NCI-H1092 treated with DMSO at 0.1 percent for 48 hours (cell line): ENCODE measurements around the gene PALLD.

Experiments
- DNase-seq: peaks from one replicate; lab custom pipeline; 2025; lab: John Stamatoyannopoulos, UW

The PALLD gene

DNA sequence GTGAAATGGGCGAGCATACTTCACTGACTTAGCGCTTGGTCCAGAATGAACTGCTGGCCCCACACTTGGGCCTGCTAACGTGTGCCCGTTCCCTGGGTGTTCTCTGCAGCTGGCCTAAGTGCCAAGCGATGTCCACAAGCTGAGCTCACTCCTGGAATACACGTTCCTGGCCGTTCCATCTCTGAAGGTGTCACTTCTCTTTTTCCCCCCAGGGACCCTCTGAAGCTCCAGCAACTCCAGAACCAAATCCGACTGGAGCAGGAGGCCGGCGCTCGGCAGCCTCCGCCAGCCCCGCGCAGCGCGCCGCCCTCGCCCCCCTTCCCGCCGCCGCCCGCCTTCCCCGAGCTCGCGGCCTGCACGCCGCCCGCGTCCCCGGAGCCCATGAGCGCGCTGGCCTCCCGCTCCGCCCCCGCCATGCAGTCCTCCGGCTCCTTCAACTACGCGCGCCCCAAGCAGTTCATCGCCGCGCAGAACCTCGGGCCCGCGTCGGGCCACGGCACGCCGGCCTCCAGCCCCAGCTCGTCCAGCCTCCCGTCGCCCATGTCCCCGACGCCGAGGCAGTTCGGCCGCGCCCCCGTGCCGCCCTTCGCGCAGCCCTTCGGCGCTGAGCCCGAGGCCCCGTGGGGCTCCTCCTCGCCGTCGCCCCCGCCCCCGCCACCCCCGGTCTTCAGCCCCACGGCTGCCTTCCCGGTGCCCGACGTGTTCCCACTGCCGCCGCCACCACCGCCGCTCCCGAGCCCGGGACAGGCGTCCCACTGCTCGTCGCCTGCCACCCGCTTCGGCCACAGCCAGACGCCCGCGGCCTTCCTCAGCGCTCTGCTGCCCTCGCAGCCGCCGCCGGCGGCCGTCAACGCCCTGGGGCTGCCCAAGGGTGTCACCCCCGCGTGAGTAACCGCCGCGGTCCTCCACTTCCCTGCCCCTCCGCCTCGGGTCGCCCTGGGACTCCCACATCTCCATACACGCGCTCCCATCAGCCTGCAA is 380.9 kb downstream of the PALLD start:
- DNase-seq = peak; percentile 68

DNA sequence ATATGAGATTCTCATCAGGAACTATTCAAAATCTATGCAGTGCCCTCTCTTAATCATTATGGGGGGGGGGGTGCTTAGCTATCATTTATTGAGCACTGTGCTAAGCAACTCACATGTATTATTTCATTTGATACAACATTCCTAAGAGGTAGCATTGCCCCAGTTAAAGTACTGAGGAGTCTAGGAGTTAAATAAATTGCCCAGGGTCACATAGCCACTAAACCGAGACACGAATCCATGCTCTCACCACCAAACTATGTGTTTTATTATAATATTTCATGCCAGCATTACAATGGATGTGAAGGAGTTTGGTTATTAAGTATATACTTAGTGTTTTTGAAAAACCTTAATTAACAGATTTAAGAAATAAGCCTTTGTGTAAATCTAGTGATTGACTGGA is 381.8 kb downstream of the PALLD start:
- DNase-seq = no peak

DNA sequence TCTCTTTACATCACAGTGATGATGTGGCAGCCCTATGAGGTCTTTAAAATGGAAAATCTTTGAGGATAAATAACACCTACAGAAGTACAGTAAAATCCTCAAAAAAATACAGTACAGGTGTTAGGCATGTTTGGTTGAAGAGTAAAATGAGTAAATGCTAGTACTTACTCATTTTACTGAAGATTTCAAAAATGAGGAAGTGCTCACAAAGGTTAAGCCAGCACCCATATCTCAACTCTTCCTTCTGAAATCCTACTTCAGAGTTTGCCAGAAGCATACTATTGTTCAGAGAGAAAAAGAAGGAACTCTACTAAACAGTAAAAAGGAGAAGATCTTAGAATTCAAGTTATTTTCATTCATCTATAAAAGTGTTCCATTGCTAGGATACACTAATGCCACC is 382.3 kb downstream of the PALLD start:
- DNase-seq = no peak

DNA sequence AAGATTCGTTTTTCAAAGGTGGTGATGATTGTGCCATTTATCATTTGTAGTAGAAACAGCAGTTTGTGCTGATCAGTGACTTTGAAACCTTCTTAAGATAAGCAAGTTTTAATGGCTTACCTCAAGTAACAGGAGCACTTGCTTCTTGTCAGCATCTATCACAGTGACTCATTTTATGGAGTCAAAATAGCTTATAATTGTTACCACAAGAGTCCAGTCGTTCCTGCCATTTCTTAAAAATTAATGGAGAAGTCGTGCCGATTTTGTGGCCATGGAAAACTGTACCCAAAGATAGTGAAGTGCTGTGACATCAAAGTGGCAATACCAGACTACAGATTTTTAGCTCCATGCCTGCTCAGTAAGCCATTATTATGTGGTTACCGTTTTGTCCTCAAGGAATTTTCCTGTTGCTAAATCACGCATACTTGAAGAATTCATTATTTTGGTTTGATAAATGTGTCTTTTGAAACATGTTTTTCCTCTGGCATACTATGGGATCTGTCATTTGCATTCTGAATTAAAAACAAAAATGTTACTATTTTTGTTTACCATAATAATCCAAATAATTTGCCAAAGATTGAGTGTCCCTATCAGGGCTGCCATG is 383.3 kb downstream of the PALLD start:
- DNase-seq = no peak

DNA sequence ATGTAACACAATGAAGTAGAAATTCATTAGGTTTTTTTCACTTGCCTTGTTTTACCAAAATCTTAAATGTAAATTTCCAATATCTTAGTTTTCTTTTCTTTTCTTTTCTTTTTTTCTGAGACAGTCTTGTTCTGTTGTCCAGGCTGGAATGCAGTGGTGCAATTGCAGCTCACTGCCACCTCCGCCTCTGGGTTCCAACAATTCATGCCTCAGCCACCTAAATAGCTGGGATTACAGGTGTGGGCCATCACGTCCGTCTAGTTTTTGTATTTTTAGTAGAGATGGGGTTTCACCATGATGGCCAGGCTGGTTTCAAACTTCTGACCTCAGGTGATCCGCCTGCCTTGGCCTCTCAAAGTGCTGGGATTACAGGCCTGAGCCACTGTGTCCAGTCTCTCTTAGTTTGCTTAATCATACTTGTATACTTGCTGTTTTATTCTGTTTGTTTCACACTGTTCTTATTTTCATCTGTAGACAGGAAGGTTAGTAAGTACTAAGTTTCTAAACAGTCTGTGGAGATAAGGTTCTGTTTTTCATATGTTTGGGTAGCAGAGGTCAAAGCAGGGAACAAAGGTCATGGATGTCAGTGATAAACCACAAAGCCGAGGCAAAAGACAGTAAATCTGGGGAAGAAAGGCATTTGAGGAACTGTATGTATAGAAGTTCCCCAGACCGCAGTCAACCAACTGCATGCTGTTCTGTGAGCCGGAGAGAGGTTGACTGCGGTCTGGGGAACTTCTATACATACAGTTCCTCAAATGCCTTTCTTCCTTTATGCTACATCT is 384.2 kb downstream of the PALLD start:
- DNase-seq = no peak

DNA sequence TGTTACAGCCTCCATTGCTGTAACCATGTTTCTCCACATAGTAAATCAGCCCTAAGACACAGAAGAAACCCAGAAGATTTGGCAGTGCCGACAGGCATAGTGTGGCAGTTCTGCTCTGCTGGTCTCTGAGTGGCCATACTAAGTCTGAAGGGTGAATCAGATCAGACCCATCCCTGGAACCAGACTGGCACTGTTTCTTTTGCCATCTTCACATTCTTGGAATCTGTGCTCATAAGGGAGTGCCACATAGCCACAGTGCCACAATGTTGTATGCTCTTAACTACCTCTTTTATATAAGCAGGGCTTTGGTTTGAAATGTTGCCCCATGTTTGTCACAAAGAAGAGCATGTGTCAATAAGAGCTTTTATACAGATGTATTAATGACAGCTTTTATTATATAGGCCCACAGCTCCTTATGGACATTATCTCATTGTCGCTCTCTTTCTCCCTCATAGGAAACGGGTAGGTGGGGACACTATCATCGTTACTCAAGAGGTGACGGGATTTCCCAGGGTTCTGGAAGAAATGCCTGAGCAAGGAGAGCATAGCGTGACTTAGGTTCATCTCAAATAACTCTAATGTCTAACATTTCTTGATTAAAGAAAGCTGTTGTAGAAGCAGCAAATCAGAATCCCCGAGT is 385.0 kb downstream of the PALLD start:
- no peak for DNase-seq

DNA sequence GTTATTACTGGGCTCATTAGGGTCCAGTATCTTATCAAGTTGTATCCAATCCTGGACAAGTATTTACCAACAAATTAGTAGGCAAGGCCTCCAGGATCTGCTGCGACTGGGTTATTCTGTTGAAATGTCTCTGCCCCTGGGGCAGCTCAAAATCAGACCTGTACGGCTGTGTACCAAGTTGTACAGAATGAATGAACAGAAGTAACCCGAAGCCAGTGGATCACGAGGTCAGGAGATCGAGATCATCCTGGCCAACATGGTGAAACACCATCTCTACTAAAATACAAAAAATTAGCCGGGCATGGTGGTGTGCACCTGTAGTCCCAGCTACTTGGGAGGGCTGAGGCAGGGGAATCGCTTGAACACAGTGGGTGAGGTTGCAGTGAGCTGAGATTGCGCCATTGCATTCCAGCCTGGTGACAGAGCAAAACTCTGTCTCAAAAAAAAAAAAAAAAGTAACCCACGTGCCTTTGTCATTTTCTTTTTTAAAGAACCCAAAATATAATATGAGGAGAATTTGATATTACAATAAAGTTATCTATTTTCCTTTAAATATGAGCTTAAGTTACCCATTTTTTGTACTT is 385.9 kb downstream of the PALLD start:
- no peak for DNase-seq

DNA sequence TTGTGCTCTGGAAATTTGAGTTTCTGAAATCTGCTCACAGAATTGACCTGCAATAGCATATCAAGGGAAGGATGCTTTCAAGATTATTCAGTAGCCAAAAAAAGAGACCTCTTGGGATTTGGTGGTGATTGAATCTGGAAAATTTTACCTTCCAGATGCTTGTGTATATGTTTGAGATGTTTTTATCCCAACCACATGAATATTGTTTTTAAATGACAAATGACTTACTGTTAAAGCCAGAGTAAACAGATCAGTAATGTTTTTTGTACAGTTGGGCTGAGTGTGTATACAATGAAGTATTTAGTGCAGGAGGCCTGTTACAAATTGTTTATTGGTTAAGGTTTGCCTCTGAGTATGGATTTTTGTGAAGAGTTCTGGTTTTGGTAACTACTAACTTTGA is 386.7 kb downstream of the PALLD start:
- DNase-seq = no peak

DNA sequence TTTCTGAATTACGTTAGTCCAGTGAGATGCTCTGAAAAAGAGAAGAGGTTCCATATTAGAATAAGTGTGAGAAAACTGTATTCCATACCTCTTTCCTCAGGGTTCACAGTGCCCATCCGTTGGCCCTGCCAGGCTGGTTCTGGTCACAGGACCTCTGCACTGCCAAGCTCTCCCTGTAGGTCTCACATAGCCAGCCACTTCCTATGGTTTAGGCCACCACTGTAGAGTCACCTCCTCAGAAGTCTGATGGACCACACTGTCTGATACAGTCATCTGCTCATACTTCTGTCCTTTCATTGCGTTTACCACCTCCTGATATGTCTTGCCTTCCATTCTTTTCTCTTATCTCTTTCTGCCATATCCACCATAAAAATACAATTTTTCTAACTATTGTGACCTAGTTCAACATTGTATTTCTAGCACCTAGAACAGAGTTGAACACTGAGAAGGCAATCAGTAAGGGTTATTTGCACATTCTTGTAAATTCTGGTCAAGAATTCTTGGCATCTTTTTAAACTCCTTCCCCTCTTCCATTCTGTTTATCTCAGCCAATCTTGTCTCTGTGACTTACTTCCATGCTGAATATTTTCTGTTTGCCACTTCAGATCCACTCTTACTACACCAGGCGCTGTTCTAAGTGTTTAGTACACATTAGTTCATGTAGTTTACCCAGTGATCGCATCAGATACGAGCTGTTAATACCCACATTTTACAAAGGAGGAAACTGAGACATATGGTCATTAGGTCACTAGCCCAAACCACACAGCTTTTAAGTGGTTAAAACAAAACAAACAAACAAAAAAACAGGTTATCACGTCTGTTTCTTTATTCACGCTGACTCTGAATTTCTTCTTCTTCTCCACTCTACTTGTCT is 387.6 kb downstream of the PALLD start:
- DNase-seq = no peak

DNA sequence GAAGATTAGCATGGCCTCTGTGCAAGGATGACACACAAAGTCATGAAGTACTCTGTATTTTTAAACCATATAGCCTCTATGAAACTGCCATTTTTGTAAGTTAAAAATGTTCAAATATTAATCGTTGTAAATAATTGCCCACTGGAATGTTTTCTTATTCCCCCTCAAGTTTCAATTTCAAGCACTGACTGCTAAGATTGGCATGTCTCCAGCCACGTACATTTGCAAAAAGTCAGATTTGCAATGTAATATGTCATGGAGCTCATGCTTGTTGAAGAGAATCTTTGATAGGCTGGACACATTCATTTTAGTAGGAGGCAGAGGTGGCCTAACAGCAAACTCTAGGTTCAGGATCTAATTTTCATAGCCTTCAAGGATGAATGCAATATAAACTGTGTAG is 388.5 kb downstream of the PALLD start:
- DNase-seq = no peak

DNA sequence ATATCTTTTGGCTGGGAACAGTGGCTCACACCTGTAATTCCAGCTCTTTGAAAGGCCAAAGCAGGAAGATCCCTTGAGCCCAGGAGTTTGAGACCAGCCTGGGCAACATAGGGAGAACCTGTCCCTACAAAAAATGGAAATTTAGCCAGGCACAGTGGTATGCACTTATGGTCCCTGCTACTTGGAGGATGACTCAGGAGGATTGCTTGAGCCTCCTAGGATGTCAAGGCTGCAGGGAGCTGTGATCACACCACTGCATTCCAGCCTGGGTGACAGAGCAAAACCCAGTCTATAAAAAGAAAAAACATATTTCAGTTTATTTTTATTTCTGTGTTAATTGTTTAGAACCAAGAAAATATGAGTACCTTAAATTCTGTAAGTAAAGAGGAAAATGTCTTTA is 389.5 kb downstream of the PALLD start:
- no peak for DNase-seq

DNA sequence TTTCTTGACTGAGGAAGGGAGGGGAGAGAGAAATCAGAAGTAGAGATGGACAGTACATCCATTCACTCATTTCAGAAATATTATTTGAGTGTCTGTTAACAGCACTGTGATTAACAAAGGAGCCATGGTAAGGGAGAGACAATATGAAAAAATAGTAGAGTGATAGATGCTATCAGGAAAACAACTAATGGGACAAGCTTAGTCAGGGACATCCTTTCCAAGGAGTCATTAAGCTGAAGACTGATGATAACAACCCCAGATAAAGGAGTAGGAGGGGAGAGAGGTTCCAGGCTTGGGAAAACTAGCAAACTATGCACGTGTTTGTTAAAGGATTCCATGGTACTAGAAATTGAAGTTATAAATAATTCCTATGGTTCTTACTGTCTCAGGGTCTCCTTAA is 391.0 kb downstream of the PALLD start:
- no peak for DNase-seq

DNA sequence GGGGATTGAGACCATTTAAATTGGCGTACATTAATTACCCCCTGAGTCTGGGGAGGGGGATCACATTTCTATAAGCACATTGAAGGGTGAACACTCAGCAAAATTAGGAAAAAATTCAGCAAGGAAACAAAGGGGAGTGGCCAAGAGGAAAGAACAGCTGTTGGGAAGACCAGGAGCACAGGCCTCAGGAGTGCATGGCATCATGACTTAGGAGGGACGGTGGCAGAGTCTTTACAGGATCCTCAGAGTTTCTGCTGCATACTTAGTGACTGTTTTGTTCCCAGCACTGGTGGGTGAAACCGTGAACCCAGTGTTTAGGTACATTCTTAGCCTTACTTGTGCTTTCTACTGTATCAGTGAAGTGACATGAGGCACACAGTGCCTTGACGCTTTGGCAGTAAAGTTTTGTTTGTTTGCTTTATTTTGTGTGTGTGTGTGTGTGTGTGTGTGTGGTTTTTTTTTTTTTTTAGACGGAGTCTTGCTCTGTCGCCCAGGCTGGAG is 391.9 kb downstream of the PALLD start:
- DNase-seq = no peak

DNA sequence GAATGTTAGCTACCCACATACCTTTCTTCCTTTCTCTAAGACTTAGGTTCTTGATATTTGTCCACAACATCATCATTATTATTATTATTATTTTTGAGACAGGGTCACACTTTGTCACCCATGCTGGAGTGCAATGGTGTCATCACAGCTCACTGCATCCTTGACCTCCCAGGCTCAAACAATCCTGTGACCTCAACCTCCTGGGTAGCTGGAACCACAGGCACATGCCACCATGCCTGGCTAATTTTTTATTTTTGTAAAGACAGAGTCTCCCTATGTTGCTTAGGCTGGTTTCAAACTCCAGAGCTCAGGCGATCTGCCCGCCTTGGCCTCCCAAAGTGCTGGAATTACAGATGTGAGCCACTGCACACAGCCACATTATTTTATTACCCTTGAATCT is 394.2 kb downstream of the PALLD start:
- DNase-seq = no peak

DNA sequence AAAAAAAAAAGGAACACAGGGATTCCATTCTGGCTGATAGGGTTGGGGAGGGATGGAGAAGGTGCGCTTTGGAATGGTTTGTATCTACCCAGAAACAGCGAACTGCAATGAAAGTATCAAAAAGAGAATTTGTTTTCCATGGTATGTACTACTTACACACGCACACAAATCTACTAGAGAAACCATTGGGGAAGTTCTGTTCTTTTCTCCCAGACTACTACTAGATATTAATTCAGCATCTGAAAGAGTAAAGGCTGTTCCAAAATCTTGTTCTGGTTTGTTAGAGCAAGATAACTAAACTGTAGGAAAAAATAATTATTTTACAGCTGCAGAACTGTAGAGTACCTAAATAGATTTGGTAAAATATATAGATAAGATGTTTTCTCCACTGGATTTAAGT is 394.8 kb downstream of the PALLD start:
- no peak for DNase-seq

DNA sequence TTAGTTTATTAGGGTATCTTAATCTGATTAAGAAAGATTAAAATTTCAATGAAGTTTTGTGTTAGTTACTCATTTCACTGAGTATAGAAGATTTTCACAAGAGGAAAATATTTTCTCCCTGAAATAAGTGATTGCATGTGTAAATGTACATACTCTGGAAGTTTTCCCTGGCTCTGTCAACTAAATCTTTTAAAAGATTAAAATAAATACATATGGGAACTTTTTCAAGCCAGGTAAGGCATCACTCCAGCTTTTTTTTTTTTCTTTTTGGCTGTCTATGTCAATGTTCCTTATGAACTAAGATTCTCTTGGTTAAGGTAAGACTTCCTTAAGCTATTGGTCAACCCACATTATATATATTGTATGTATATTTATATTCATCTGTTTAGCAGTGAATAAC is 395.6 kb downstream of the PALLD start:
- DNase-seq = no peak

DNA sequence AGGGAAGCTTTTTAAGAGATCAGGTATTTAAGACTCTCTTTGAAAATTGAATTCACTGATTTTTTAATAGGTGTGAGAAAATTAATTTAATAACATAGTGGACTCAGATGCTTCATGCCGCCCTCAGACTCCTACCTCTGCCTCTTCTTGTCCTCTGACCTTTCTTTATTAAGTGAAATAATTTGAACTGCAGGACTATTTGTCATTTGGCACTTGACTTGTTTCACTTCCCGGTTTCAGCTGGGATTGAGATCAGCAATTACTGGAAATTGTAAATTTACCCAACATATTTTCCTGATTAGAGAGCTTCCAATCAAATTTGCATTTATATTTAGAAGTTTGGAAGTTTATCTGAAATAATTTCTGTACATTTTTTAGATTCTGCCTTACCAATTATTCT is 396.4 kb downstream of the PALLD start:
- no peak for DNase-seq

DNA sequence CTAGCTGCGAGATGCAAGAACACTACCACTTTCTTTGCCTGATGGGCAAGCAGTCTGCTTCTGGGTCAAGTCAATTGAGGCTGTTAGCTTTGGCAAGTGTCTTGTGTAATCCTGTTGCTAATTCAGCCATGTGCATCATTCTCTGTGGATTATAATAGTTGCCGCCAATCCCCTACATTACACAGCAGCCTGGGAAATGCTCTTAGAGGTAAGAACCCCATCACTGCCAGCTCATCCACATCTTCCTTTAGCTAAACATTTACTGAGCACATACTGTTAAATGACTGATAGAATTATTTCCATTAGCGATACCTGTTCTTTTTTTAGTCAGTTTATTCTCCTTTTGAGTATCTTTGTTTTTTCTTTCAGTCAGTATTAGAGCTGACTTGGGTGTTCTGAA is 397.0 kb downstream of the PALLD start:
- DNase-seq = no peak

DNA sequence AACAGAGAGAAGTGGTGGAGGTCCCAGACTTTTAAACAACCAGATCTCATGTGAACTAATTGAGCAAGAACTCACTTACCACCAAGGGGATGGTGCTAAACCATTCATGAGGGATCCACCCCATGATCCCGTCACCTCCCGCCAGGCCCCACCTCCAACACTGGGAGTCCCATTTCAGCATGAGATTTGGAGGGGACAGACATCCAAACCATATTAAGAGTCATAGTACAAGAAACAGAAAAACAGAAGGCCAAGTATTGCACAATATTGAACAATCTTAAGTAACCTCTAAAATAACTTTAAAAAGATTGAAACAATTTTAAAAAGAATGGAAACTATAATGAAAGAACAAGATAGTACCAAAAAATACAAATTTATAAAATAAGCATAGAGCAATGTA is 403.2 kb downstream of the PALLD start:
- no peak for DNase-seq

DNA sequence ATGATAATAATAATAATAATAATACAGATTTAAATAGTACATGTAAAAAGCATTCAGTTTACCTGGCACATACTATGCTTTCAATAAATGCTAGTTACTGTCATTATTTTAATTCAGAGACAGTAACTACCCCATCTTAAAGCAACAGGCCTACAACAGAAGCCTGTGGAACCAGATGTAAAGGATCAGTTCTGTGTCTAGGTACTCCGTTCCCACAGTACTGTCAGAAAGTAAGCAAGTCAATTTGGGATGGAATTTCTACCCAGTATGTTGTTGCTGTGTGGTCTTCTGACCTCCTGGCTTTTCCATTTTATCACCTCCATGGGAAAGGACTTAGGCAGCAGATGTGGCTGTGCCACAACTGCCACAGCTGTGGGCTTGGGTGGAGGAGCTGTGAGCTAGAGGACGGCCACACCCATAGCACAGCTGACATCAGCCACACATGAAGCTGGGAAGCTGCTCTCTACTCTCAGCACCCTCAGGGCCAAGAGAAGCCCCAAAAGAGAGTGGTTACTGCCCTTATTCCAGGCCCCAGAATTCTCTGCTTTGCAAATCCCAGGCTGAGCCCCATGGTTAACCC is 410.4 kb downstream of the PALLD start:
- no peak for DNase-seq
